K562 (cell line): ENCODE data around the gene DENND6B.

Experiments
- CTCF ChIP-seq, 3 experiments: IDR thresholded peaks in 2 of 3; conservative IDR thresholded peaks in 1 of 3; 2 replicates each; pipeline ENCODE4 v1.5.1; 2011 to 2012; ENCODE audit warnings: low read length in 3 of 3, mild to moderate bottlenecking in 3 of 3, control low read depth in 2 of 3, improper control_type of control experiment in 1 of 3, inconsistent platforms in 1 of 3, low read depth in 1 of 3, mixed read lengths in 1 of 3, moderate library complexity in 1 of 3; ENCODE audit not compliant: insufficient read depth in 2 of 3
- FOXK2 ChIP-seq, 2 experiments: fragments of 450-650 bp; IDR thresholded peaks in 1 of 2; conservative IDR thresholded peaks in 1 of 2; 2 replicates each; pipeline ENCODE4 v1.6.1; 2016; ENCODE audit warnings: low read depth in 2 of 2, mild to moderate bottlenecking in 1 of 2
- MXI1 ChIP-seq: IDR thresholded peaks from 2 replicates; pipeline ENCODE4 v1.6.1; 2011; ENCODE audit warnings: low read depth, mild to moderate bottlenecking, improper control_type of control experiment, low read length
- TF ChIP-seq, protein P1 (sequence below): fragments of 450-650 bp; formaldehyde crosslinking; IDR thresholded peaks from 2 replicates; pipeline ENCODE4 v1.4.0; 2020; ENCODE audit warnings: mild to moderate bottlenecking

DNA sequence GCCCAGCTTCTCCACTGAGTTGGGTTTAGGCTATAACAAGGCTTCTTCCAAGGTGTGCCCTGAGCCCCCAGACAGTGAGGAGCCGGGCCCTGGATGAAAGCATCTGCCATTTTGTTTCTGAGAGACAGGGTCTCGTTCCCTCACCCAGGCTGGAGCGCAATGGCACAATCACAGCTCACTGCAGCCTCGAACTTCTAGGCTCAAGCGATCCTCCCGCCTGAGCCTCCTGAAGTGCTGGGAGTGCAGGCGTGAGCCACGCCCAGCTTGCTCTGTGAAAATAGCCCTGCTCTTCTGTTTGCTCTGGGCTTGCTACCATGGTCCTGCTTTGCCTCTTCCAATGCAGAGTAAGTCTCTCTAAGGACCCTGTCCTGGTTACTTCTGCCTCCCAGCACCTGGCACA, 6.7 kb downstream of the DENND6B start:
- TF ChIP-seq, protein P1, sequence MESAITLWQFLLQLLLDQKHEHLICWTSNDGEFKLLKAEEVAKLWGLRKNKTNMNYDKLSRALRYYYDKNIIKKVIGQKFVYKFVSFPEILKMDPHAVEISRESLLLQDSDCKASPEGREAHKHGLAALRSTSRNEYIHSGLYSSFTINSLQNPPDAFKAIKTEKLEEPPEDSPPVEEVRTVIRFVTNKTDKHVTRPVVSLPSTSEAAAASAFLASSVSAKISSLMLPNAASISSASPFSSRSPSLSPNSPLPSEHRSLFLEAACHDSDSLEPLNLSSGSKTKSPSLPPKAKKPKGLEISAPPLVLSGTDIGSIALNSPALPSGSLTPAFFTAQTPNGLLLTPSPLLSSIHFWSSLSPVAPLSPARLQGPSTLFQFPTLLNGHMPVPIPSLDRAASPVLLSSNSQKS (CRISPR knock-in tag): no peak
- TF ChIP-seq FOXK2 (conservative IDR thresholded peaks at IDR 0.05 in 1 of 2, IDR thresholded peaks at IDR 0.05 in 1 of 2; ENCODE audit: low read depth in 2 of 2): no peak
- TF ChIP-seq MXI1: no peak
- TF ChIP-seq CTCF (IDR thresholded peaks at IDR 0.05 in 2 of 3, conservative IDR thresholded peaks at IDR 0.05 in 1 of 3; ENCODE audit: insufficient read depth in 2 of 3, low read depth in 1 of 3, low read length in 3 of 3): no peak
